Upper lobe of left lung (tissue), 6 donors: ENCODE data around the gene FEZ2. TPM values are rescaled to one million over a fixed set of nuclear protein-coding genes. Genes with fewer than 3 reads are reported as not detected.
"Not testable (repeated sequence)": the region's sequence is repeated elsewhere in the genome, so short reads cannot be mapped to it uniquely, and the experiment has no call there.

Source experiments
- ATAC-seq, 2 donors: fragments of 200-7000 bp; cut with Tn5 transposase; one replicate each; pipeline ENCODE4 v1.9.1; 2022; ENCODE audit warnings: mild to moderate bottlenecking in 2 of 2, moderate library complexity in 2 of 2; ENCODE audit not compliant: low FRiP score in 2 of 2
- DNase-seq, 2 donors: peaks; one replicate each; pipeline ENCODE4 v3.0.0-alpha.2; 2019 to 2020
- H3K27ac ChIP-seq, 4 donors: fragments of 200-600 bp; sonication (generic); one replicate each; pipeline ENCODE4 v1.5.1; 2016 to 2019
- H3K27me3 ChIP-seq, 4 donors: fragments of 200-600 bp; sonication (generic); one replicate each; pipeline ENCODE4 v1.5.1; 2017 to 2019
- H3K36me3 ChIP-seq, 4 donors: fragments of 200-600 bp; sonication (generic); one replicate each; pipeline ENCODE4 v1.5.1; 2016 to 2019
- H3K4me1 ChIP-seq, 4 donors: fragments of 200-600 bp; sonication (generic); one replicate each; pipeline ENCODE4 v1.5.1; 2018 to 2019
- H3K4me3 ChIP-seq, 4 donors: fragments of 200-600 bp; sonication (generic); one replicate each; pipeline ENCODE4 v1.5.1; 2017 to 2019; ENCODE audit warnings: mild to moderate bottlenecking in 2 of 4, moderate library complexity in 1 of 4
- H3K9me3 ChIP-seq, 4 donors: fragments of 200-600 bp; sonication (generic); one replicate each; pipeline ENCODE4 v1.5.1; 2018 to 2019
- EP300 ChIP-seq, 4 donors: sonication (generic); formaldehyde crosslinking; IDR thresholded peaks; one replicate each; pipeline ENCODE4 v1.5.1; 2017; ENCODE audit warnings: antibody characterized with exemption in 4 of 4, control low read depth in 2 of 4
- POLR2A ChIP-seq, 4 donors: fragments of 450-650 bp; IDR thresholded peaks; one replicate each; pipeline ENCODE4 v1.5.1; 2016 to 2017; ENCODE audit warnings: antibody characterized with exemption in 4 of 4, mild to moderate bottlenecking in 2 of 4
- POLR2AphosphoS5 ChIP-seq, 2 donors: sonication (generic); formaldehyde crosslinking; IDR thresholded peaks; one replicate each; pipeline ENCODE4 v1.5.1; 2017; ENCODE audit warnings: antibody characterized with exemption in 2 of 2
- WGBS, 2 donors: methylation state at CpG; one replicate each; pipeline ENCODE4 v1.1.5; 2017 to 2018; 5-methylcytosine and 5-hydroxymethylcytosine counted together
- total RNA-seq, 6 donors: library from RNA; depleted of rRNA in 4 of 6; stranded (reverse); fragments of >200 nt in 4 of 6; gene quantifications; one replicate each; pipeline versions ENCODE4 v1.1.0 to v1.2.1, GENCODE V29; 2016 to 2021
- TF ChIP-seq, protein P1 (sequence below), 6 experiments: fragments of 450-650 bp in 4 of 6; fragments of 200-600 bp in 2 of 6; sonication (generic) in 2 of 6; IDR thresholded peaks; one replicate each; pipeline ENCODE4 v1.5.1; 2016 to 2019; ENCODE audit warnings: antibody characterized with exemption in 6 of 6
- donor health status: DM: no; HTN: no; CAD: no; lungs with moderate emphysema.
- donor health status: DM: no; HTN: yes; CAD: no; lungs with severe emphysema.

FEZ2 gene
- total RNA-seq, 6 donors from 2014 or later, result 38.2 to 81.1 (median 43.1) TPM

DNA sequence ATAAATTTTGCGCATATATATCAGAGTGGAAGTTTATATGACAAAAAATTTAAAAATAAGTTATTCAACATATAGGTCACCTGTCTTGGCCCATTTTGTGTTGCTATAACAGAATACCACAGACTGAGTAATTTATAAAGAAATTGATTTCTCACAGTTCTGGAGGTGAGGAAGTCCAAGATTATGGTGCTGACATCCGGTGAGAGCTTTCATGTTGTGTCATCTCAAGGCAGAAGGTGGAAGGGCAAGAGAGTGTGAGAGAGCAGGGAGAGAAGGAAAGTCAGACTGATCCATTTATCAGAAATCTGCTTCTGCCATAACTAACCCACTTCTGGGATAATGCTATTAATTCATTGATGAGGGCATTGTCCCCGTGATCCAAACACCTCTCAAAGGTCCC lies 9.0 kb upstream of the FEZ2 start:
- Histone ChIP-seq H3K9me3 (no peaks in the 10 kb centered on the region), H3K27ac (no peak overlapping the region), H3K27me3 (no peaks in the 10 kb centered on the region), H3K4me3 (no peak overlapping the region), H3K4me1 (no peaks in the 10 kb centered on the region), H3K36me3 (no peaks in the 10 kb centered on the region)
- DNase-seq, result no peak
- no peak for ATAC-seq
- TF ChIP-seq POLR2A (IDR thresholded peaks at IDR 0.05), result no peak
- TF ChIP-seq EP300 (IDR thresholded peaks at IDR 0.05), result no peak
- TF ChIP-seq POLR2AphosphoS5 (IDR thresholded peaks at IDR 0.05), result no peak
- TF ChIP-seq, protein P1, sequence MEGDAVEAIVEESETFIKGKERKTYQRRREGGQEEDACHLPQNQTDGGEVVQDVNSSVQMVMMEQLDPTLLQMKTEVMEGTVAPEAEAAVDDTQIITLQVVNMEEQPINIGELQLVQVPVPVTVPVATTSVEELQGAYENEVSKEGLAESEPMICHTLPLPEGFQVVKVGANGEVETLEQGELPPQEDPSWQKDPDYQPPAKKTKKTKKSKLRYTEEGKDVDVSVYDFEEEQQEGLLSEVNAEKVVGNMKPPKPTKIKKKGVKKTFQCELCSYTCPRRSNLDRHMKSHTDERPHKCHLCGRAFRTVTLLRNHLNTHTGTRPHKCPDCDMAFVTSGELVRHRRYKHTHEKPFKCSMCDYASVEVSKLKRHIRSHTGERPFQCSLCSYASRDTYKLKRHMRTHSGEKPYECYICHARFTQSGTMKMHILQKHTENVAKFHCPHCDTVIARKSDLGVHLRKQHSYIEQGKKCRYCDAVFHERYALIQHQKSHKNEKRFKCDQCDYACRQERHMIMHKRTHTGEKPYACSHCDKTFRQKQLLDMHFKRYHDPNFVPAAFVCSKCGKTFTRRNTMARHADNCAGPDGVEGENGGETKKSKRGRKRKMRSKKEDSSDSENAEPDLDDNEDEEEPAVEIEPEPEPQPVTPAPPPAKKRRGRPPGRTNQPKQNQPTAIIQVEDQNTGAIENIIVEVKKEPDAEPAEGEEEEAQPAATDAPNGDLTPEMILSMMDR (IDR thresholded peaks at IDR 0.05), result no peak
- WGBS, 2 donors, result 72 to 90% methylated on average over 3 of the region's 3 CpGs

DNA sequence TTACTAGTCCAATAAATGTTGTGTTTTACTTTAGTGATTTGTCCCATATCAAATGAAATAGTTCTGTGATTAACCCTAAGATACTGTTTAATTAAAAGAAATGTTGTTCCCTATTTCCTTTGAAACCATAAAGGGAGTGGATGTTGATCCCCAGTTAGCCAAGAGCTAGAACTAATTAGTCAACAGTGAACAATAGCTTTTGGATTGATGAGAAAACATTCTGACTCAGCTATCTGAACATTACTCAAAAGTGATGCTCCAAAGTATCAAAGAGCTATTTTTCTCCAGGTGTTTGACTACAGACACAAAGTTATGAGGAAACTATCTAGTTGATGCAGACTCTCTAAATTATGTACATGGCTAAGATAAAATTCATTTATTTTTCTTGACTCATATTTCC lies 7.3 kb upstream of the FEZ2 start:
- H3K27me3 ChIP-seq, result no peaks in the 10 kb centered on the region
- TF ChIP-seq POLR2AphosphoS5 (IDR thresholded peaks at IDR 0.05) (no peak), POLR2A (IDR thresholded peaks at IDR 0.05) (no peak), EP300 (IDR thresholded peaks at IDR 0.05) (no peak)
- TF ChIP-seq, protein P1 (IDR thresholded peaks at IDR 0.05), result no peak
- ATAC-seq, result no peak
- H3K4me1 ChIP-seq, result no peaks in the 10 kb centered on the region
- no peak overlapping the region for H3K4me3 ChIP-seq
- no peak for DNase-seq
- H3K36me3 ChIP-seq, result no peaks in the 10 kb centered on the region
- H3K9me3 ChIP-seq, result no peaks in the 10 kb centered on the region
- no peak overlapping the region for H3K27ac ChIP-seq

DNA sequence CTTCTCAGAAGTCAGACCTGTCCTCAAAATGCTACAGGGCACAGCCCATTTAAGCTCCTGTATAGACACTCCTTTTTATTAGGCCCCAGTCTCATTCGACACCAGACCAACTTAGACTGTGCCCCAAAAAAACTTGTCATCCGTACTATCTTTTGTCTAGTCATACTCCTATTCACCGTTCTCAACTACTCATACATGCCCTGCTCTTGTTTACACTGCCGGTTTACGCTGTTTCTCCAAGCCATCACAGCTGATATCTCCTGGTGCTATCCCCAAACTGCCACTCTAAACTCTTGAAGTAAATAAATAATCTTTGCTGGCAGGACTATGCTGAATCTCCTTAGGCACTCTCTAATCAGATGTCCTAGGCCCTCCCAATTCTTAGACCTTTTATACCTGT lies 5.7 kb upstream of the FEZ2 start:
- H3K27ac ChIP-seq, DNase-seq, H3K4me1 ChIP-seq, H3K27me3 ChIP-seq, H3K36me3 ChIP-seq, ATAC-seq, H3K4me3 ChIP-seq, H3K9me3 ChIP-seq: not testable (repeated sequence)
- 98% methylated on average over 5 of the region's 5 CpGs for WGBS, 2 donors

DNA sequence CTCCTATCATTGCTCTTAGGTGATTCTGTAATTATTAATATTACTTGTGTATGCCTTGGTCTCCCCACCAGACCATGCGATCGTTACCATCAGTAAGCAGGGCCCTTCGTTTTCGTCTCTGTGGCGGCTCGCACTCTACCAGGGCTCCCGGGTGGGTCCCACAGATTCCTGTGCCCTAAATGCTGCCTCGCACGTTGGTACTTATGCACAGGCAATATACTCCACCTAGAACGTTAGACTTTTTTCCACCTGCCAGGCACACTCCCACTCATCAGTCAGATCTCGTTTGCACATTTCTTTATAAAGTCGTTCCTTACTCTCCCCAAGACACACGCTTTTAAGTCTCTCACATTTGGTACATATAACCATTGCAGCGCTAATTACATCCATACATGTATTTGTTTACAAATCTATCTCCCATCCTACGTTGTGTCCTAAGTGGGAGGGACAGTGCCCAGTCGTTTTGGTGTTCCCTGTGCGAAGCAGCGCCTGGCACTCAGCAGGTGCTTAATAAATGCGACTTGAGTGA lies 901 bp downstream of the FEZ2 start:
- H3K4me1 ChIP-seq, result peaks cover 18 to 27% (median 20%) of the 10 kb centered on the region in 4 donors
- peak overlapping the region in 3 of 4 donors; percentile 94 to 98 (median 97) for H3K27ac ChIP-seq

DNA sequence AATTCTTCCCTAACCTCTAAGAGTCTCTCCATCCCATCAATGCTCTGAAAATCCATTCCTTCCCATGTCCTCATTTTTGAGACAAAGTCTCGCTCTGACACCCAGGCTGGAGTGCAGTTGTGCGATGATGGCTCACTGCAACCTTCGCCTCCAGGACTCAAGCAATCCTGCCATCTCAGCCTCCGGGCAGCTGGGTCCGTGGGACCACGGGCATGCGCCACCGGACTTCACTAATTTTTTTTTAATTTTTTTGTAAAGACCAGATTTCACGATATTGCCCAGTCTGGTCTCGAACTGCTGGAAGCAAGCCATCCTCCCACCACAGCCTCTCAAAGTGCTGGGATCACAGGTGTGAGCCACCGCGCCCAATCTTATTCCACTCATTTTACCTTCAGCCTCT lies 1.6 kb downstream of the FEZ2 start:
- DNase-seq, result peak in 1 of 2 donors; percentile 44
- WGBS, 2 donors, result 96 to 97% methylated on average over 12 of the region's 12 CpGs
- H3K27me3 ChIP-seq, result no peaks in the 10 kb centered on the region
- no peak overlapping the region for H3K27ac ChIP-seq
- H3K36me3 ChIP-seq, result no peaks in the 10 kb centered on the region
- no peak for ATAC-seq
- H3K9me3 ChIP-seq, result no peaks in the 10 kb centered on the region
- TF ChIP-seq, protein P1 (IDR thresholded peaks at IDR 0.05), result no peak
- TF ChIP-seq EP300 (IDR thresholded peaks at IDR 0.05) (no peak), POLR2AphosphoS5 (IDR thresholded peaks at IDR 0.05) (no peak), POLR2A (IDR thresholded peaks at IDR 0.05) (no peak)
- peak overlapping the region in 2 of 4 donors; percentile 94 to 99 for H3K4me3 ChIP-seq
- peaks cover 19 to 27% (median 21%) of the 10 kb centered on the region in 4 donors for H3K4me1 ChIP-seq

More for the DNA sequence above, 901 bp downstream of the FEZ2 start:
- no peak for TF ChIP-seq EP300 (IDR thresholded peaks at IDR 0.05)
- TF ChIP-seq POLR2A (IDR thresholded peaks at IDR 0.05), result no peak
- TF ChIP-seq, protein P1 (IDR thresholded peaks at IDR 0.05), result no peak
- TF ChIP-seq POLR2AphosphoS5 (IDR thresholded peaks at IDR 0.05), result no peak
- Histone ChIP-seq H3K4me3 (peak overlapping the region; percentile 94 to 100 (median 99)), H3K36me3 (no peaks in the 10 kb centered on the region), H3K27me3 (no peaks in the 10 kb centered on the region), H3K9me3 (no peaks in the 10 kb centered on the region)
- ATAC-seq (no peak), DNase-seq (peak in 1 of 2 donors; percentile 8)
- WGBS, 2 donors, result 33 to 36% methylated on average over 19 of the region's 19 CpGs
